ENCODE data around the gene FGF3.

DNA sequence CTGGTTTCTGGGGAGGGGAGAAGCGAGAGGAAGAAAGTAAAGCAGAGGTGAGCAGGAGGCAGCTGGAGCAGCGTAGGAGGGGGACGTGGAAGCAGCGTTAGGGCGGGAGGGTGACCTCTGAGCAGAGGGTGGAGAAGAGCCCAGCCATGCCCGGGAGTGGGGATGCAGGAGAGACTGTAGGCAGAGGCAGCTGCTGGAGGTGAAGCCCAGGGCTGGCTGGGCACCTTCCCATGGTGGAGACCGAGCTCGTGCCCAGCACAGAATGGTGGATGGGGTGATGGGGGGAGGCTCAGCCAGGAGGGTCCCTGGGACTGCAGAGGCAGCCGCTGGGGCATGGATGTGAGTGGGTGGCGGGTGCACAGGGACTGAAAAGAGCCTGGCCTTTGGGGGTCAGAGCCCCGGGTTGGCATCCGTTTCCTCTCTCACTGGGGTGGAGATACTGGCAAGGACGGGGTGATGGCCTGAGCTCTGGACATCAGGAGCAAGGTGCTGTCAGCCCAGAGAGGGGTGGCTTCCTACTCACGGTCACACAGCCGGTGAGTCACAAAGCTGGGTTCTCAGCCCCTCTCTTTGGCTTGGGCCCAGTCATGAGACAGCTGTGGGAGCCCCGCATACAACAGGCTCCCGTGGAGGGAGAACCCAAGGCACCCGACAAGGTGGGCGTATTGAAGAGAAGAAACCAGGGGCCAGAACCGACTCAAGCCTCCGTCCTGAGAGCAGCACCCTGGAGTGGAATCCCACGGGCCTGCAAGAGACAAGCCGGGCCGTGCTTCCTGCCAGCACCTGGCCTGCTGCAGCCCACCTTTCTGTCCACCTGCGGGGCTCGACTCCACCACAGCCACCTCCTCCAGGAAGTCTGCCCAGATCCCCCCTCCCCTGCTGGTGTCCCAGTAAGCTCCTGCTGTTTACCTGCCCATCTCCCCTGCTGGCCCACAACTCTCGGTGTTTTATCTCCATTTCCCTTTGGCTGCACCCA lies 45.8 kb upstream of the FGF3 start:
- TF ChIP-seq PAX8 (IDR thresholded peaks at IDR 0.05), result no peak
- TF ChIP-seq MYC (IDR thresholded peaks at IDR 0.05; ENCODE audit: insufficient read depth, insufficient read length, insufficient replicate concordance, low read length, severe bottlenecking), result no peak
- TF ChIP-seq NR2C2 (IDR thresholded peaks at IDR 0.05; ENCODE audit: borderline replicate concordance, control insufficient read depth, insufficient read length, low read depth), result no peak
